Measurements from ENCODE around the gene TLR10. TPM values are rescaled to one million over a fixed set of nuclear protein-coding genes. Genes with fewer than 3 reads are reported as not detected.
A peak's percentile ranks its signal among the peaks of the same experiment; 100 is the strongest.

TLR10 gene
- total RNA-seq, 1 donor from 2014 or later: not detected

DNA sequence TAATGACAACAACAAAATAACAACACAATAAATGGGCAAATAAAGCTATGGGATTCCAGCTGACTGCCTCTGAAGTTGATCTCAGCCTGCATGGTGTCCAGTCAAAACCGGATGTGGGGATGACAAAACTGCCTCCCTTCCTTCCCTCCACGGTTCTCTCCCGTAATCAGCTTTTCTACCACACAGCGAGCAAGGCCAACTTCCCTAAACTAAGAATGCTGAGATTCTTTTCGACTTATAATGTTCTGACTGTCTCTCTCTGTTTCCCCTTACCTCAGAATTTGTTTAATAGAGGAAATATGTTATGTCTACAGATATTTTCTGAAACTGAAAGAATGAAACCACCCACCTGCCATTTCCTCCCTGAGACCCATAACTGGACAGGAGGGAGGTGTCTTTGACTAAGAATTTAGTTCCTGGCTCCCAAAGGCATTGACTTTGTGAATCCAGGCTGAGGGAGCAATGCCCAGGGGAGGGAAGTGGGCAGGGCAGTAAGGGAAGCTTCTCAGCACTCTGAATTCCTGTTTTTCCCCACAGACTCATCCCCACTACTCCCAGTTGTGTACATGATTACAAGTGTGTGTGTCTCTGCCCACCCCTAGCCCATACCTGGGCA is 22.8 kb upstream of the TLR10 start:
- Histone ChIP-seq H3K4me1 (peaks cover 19% of the 10 kb centered on the region), H3K27ac (peak overlapping the region; percentile 76), H3K36me3 (no peaks in the 10 kb centered on the region), H3K4me3 (peak overlapping the region; percentile 29 to 32), H3K9me3 (no peaks in the 10 kb centered on the region), H3K27me3 (no peaks in the 10 kb centered on the region)
- no peak for DNase-seq (ENCODE audit: extremely low spot score in 2 of 2)
- TF ChIP-seq POLR2A (IDR thresholded peaks at IDR 0.05) (no peak), POLR2AphosphoS5 (IDR thresholded peaks at IDR 0.05; ENCODE audit: insufficient read depth in 1 of 2, low read depth in 1 of 2) (no peak)
- TF ChIP-seq, protein P1, sequence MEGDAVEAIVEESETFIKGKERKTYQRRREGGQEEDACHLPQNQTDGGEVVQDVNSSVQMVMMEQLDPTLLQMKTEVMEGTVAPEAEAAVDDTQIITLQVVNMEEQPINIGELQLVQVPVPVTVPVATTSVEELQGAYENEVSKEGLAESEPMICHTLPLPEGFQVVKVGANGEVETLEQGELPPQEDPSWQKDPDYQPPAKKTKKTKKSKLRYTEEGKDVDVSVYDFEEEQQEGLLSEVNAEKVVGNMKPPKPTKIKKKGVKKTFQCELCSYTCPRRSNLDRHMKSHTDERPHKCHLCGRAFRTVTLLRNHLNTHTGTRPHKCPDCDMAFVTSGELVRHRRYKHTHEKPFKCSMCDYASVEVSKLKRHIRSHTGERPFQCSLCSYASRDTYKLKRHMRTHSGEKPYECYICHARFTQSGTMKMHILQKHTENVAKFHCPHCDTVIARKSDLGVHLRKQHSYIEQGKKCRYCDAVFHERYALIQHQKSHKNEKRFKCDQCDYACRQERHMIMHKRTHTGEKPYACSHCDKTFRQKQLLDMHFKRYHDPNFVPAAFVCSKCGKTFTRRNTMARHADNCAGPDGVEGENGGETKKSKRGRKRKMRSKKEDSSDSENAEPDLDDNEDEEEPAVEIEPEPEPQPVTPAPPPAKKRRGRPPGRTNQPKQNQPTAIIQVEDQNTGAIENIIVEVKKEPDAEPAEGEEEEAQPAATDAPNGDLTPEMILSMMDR (IDR thresholded peaks at IDR 0.05): no peak
- intact Hi-C loops (cut with DNase I): no loop called here

DNA sequence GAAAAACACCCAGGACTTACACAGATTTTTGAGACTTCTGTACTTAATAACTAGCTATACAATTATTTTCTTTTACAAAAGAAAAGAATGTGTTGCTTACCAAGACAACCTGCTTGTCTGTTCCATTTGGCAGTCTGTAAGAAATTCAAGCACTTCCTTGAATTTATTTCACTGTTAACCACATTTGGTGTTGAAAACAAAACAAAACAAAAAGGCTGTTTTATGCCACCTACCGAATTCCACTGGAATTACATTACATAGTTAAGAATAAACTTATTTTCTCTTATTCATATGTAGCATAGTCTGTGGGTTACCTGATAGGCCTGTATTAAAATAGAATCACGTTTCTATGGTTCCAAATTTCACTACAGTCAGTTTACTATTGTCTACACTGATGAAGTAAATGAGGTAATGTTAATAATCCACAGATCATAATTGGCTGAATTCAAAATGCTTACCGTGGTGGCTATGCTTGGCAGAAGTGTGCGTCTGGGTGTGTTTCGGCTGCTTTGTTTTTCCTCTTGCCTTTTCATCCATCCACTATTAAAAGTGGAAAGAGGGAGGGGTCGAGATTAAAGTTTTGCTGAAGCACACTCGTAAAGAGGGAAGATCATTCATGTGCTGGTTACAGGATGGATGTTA is 22.0 kb upstream of the TLR10 start, which contains the start of gene TLR1:
Gene TLR1, minus strand, starts transcription at position 138 of the 642 bp plus-strand sequence. CDS start 5,960 bp downstream, outside the sequence.
- no peaks in the 10 kb centered on the region for H3K9me3 ChIP-seq
- H3K27me3 ChIP-seq: no peaks in the 10 kb centered on the region
- peaks cover 19% of the 10 kb centered on the region for H3K4me1 ChIP-seq
- intact Hi-C loops (cut with DNase I): no loop called here
- no peak for DNase-seq (ENCODE audit: extremely low spot score in 2 of 2)
- H3K27ac ChIP-seq: peak within 1 kb of the TSS; percentile 76
- no peaks in the 10 kb centered on the region for H3K36me3 ChIP-seq
- TF ChIP-seq, protein P1 (IDR thresholded peaks at IDR 0.05): peak; percentile 34 to 57 (median 39)
- TF ChIP-seq POLR2A (IDR thresholded peaks at IDR 0.05) (no peak), POLR2AphosphoS5 (IDR thresholded peaks at IDR 0.05; ENCODE audit: insufficient read depth in 1 of 2, low read depth in 1 of 2) (peak in 1 of 2 donors; percentile 26)
- H3K4me3 ChIP-seq: peak within 1 kb of the TSS; percentile 29 to 32

DNA sequence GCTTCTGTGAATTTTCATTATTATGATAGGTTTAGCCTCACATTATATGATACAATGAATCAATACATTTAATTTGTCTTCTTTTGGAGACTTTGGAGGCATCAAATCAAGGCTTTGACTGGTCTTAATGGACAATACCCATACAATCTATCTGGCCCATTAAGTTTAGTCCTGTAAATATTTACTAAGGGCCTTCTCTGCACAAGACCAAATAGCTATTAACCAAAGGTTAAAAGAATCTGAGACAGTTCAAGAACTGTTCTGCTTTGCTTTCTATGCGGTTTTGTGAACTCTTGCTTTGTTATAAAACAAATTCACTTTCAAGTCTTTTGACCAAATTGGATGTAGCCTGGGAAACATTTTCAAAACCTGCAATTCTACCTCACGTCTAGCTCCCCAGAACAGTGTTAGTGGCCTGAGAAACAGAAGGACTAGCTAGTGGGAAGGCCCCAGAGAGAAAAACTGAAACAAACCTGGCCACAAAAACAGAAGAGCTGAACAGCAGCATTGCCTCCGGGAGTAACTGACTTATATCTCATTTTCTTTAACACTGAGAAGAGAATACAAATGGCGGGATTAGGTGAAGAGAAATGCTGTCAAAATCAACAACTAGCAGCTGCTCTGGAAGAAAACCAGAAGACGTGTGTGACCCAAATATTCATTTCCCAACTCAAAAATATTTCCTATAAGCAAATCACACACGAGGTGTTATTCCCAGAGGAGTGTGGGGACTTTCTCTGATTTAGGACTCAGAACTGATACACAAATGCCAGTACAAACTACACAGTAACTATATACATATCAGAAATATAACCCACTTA is 21.3 kb upstream of the TLR10 start:
- Histone ChIP-seq H3K9me3 (no peaks in the 10 kb centered on the region), H3K4me1 (peaks cover 19% of the 10 kb centered on the region), H3K36me3 (no peaks in the 10 kb centered on the region), H3K4me3 (peak overlapping the region; percentile 29 to 32), H3K27ac (peak overlapping the region; percentile 76), H3K27me3 (no peaks in the 10 kb centered on the region)
- TF ChIP-seq POLR2A (IDR thresholded peaks at IDR 0.05) (no peak), POLR2AphosphoS5 (IDR thresholded peaks at IDR 0.05; ENCODE audit: insufficient read depth in 1 of 2, low read depth in 1 of 2) (peak in 1 of 2 donors; percentile 7)
- TF ChIP-seq, protein P1 (IDR thresholded peaks at IDR 0.05): no peak
- intact Hi-C loops (cut with DNase I): no loop called here
- DNase-seq (ENCODE audit: extremely low spot score in 2 of 2): no peak

DNA sequence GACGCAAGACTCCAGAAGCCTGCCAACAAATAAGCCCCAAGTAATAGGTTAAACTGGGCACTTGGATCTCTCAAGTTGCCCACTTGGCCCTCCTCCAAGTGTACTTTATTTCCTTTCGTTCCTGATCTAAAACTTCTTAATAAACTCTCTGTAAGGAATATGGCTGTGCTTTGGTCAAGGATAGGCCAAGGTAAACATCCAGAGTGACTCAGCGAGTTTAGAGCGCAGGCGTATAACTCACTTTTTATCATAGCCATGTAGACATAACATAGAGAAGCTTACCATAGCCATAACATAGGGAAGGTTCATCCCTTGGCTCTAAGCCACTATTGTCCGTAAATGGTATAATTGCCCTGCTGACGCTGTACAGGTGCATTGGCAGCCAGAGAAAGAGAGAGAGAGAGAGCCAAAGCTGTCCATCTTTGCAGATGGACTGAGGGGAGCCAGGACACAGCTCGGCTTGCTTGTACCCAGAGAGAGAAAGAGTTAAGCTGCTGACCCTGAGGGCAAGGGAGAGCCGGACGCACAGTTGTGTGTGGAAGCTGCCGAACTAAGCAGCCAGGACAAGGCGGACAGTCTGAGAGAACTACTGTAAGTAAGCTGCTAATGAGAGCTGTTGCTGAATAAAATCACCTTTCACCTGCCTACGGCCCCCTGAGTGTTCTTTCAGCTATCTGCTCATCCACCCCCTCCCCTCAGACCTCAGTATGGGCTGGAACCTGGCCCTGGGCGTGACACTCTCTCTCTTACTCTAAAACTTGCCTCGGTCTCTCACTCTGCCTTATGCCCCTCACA is 20.0 kb upstream of the TLR10 start:
- Histone ChIP-seq H3K36me3 (peaks cover 0 to 5% of the 10 kb centered on the region in 2 donors), H3K27me3 (no peaks in the 10 kb centered on the region), H3K9me3 (no peaks in the 10 kb centered on the region), H3K27ac (no peak overlapping the region), H3K4me1 (peaks cover 19% of the 10 kb centered on the region), H3K4me3 (no peak overlapping the region)
- intact Hi-C loops (cut with DNase I): no loop called here
- TF ChIP-seq POLR2AphosphoS5 (IDR thresholded peaks at IDR 0.05; ENCODE audit: insufficient read depth in 1 of 2, low read depth in 1 of 2) (no peak), POLR2A (IDR thresholded peaks at IDR 0.05) (no peak)
- TF ChIP-seq, protein P1 (IDR thresholded peaks at IDR 0.05): no peak
- no peak for DNase-seq (ENCODE audit: extremely low spot score in 2 of 2)

Measured in vagina (tissue), 2 donors.